Endometrial microvascular endothelial cells (primary cell): ENCODE results near the gene RDX. TPM values are rescaled to one million over a fixed set of nuclear protein-coding genes. Genes with fewer than 3 reads are reported as not detected.

Experiments
- total RNA-seq: library from RNA; depleted of rRNA; stranded (reverse); fragments of >200 nt; gene quantifications from one replicate; pipeline ENCODE4 v1.2.3, GENCODE V29; 2015; ENCODE audit errors: inconsistent ontology term

RDX gene
- total RNA-seq, 1 donor from 2014 or later, result 63.9 TPM

Other genes starting within 250 kb of the RDX start
- 8.2 TPM for gene ZC3H12C, start 203.2 kb downstream of the RDX start, total RNA-seq
- 13.1 TPM for gene FDX1, start 133.3 kb upstream of the RDX start, total RNA-seq